Activated CD4-positive, alpha-beta T cell treated with anti-CD3 and anti-CD28 coated beads, Interleukin-2, Interleukin-4, amounts not matched to agents 100 ng/mL and 50 ng/mL, durations not matched to agents 16 hours and 8 hours (primary cell): ENCODE measurements around the gene SLC22A23.

Source experiments
- DNase-seq: peaks from one replicate; pipeline ENCODE4 v3.0.0-alpha.2; 2020; ENCODE audit warnings: low spot score

The SLC22A23 gene

GRCh38 chr6:3456898-3457709 is at the start of gene SLC22A23:
TSS of gene SLC22A23 (minus strand) at chr6:3457050. CDS start at chr6:3456559, 491 bp downstream.
- DNase-seq, result peak; percentile 53

DNA sequence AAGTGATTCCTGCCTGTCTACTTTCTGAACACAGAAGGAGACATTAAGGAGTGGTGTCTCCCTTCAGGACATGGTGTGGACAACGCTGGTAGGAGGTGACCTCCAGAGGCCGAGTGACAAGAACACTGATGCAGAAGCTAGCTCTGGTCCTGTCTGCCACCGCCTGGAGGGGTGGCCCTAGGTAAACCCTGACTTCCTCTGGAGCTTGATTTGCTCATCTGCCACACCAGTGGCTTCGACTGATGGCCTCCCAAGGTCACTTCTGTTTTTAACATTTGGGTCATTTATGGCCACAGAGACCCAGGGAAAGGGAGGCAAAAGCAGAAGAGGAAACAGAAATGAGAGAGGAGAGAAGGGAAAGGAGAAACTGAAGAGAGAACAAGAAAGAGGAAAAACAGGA is 49.4 kb upstream of the SLC22A23 start:
- no peak for DNase-seq

- DNase-seq, result no peak
Observed at GRCh38 chr6:3504938-3505805, 48.3 kb upstream of the SLC22A23 start.

DNA sequence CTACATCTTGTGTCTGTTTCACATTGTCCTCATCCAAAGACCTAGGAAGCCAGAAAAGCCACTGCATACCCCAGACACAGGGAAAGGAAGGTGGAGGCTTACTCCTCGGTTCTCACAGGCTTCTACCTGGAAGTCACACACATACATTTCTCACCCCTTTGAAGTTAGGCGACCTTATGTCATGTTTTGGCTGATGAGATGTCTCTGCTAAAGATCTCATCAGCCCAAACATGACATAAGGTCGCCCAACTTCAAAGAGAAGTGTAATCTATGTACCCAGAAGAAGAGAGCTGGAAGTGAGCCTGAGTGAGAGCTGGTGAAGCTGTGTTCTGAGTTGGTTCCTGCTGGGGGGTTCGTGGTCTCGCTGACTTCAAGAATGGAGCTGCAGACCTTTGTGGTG is 47.5 kb upstream of the SLC22A23 start:
- no peak for DNase-seq

DNA sequence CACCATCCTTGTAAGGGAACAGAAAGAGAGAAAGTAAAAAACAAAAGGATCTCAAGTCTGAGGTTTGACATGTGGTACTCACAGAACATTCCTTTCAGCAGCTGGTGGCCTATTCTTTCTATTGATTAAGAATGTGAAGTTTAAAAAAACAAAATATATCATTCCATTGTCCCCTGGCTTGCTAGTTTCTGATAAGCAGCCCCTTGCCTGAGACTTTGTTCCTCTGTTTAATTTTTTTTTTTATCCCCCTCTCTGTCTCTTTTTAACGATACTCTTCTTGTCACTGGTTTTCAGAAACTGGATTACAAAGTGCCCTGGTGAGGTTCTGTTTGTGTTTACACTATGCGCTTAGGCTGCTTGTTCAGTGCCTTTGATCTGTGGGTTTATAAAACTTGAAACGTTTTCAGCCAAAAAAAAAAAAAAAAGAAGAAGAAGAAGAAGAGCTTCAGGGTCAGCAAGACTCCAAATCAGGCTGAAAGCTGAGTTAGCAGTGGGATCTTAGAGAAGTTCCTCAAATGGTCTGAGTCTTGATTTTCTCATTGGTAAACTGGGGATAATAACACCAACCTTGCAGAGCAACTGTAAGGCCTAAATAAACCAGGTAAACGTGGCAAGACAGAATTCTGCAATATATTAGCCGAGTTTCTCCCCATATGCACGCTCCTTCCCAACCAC is 45.1 kb upstream of the SLC22A23 start:
- DNase-seq, result no peak

GRCh38 chr6:3500262-3501014 is 43.6 kb upstream of the SLC22A23 start:
- DNase-seq, result no peak

- no peak for DNase-seq
Observed at GRCh38 chr6:3499603-3500002, 42.8 kb upstream of the SLC22A23 start.

GRCh38 chr6:3496395-3496794 is 39.5 kb upstream of the SLC22A23 start:
- DNase-seq, result no peak

DNA sequence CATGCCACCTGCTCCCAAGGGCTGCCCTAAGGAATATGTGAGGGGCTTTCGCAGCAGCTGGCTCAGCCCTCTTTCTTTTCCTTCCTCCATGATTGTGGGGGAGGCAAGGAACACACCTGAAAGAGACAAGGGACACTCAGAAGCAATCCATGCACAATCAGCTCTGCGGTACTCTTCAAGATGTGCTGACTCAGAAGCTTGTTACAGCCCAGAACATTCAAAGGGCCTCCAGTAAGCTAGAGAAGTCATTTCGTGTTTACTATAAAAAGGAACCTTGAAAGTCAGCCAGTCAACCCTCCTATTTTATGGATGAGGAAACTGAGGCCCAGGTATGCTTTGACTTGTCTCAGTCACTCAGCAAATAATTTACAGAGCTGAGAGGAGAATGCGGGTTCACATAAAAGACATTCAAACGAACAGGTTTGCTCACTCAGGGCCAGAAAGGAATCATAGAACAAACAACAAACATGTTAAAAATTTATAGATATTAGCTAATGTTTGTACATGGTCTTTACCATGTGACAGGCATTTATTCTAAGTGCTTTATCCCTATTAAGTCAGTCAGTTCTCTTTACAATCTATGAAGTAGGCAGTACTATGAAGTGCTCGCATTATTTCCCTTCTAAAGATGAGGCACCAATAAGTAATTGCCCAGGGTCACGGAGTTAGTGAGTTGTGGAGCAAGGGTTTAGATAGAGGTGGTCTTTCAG is 37.7 kb upstream of the SLC22A23 start:
- no peak for DNase-seq

- no peak for DNase-seq
Observed at GRCh38 chr6:3490625-3490980, 33.8 kb upstream of the SLC22A23 start.

- DNase-seq, result no peak
Observed at GRCh38 chr6:3489961-3490624, 33.2 kb upstream of the SLC22A23 start.

DNA sequence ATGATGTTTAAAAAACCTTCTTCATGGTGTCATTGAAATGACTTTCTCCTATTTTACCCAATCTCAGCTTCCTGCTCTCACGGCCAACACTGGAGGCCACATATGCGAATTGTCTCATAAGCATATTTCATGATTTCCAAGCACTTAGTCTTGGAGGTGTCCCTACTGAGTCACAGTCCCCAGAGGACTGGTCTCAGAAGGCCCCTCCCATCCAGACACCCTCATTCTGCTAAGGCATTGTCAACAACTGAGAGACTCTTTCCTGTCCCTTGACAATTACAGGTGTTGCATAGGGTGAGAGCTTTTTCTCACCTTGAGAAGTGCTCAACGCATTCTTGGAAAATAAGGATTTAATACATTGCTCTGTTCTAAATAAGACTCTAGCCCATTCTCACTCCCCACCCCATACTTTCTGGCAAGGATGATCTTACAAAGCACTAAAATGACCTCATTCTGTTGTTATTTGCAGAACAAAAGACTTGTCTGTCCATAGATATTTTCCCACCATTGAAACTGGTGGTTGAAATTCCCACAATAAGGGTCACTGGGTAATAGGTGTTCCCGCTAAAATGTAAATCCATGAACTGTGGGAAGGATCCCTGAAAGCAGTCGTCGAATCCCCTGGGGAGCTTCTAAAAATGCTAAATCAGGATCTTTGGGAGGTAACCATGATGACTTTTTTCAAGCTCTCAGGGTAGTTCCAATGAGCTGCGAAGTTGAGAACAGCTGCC is 32.3 kb upstream of the SLC22A23 start:
- DNase-seq, result no peak

DNA sequence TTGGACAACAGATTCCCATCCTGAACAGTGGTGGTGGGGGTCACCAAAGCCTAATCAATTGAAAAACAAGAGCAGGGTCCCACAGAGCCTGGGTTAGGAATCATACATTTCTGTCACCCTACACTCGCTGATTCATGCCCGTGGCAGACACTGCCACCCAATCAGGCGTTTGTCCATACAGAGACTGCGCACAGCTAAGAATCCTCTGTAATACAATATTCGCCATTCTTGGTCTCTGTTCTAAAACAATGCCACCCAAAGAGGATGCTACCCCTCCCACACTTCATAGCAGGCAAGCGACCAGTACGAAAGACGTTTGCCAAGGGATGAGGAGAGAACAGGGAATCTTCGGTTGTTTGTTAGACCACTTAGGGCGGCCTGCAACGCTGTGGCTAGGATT is 28.1 kb upstream of the SLC22A23 start:
- no peak for DNase-seq

DNA sequence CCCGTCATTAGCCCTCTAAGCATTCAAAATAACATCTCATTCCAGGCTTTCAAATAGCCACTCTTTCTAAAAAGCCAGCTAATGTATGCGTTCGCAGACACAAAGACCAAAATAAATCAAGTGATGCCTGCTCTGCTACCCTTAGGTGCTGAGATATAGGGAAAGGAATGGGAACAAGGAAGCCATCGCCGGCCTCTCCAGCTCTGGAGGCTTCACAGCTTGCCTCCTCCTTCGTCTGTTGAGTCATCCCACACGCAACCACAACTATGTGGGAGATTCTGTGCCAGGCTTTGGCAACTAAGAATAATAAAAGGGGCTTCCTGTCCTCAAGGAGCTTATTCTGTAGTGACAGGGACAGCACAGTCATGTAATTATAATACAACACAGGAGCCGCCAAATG is 27.3 kb upstream of the SLC22A23 start:
- no peak for DNase-seq

- DNase-seq, result no peak
Observed at GRCh38 chr6:3483675-3484074, 26.8 kb upstream of the SLC22A23 start.

DNA sequence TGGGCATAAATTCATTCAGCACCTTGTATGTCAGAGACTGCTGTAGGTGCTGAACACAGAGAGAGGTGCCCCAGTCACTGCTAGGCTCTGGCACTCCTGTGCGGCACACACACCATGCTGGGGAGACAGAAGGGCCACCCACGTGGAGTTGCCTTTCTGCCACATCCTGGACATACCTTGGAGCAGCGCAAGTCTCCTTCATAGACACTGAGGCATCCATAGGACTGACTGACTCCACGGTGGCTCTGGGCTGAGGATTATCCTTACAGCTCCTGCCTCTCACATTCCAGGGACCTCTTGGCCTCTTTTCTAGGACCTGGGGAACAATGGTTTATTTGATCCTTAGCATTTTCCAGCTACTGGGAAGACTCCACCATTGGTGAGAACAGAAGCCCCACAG is 26.0 kb upstream of the SLC22A23 start:
- no peak for DNase-seq

GRCh38 chr6:3481640-3482039 is 24.8 kb upstream of the SLC22A23 start:
- no peak for DNase-seq

- DNase-seq, result no peak
Observed at GRCh38 chr6:3480009-3480408, 23.2 kb upstream of the SLC22A23 start.

- DNase-seq, result no peak
Observed at GRCh38 chr6:3473773-3474172, 16.9 kb upstream of the SLC22A23 start.

- DNase-seq, result no peak
Observed at GRCh38 chr6:3471711-3472110, 14.9 kb upstream of the SLC22A23 start.
